ENCODE measurements around the gene KCNG2.

Gene KCNG2

GRCh38 chr18:79818036-79818435, 20.3 kb downstream of the KCNG2 start:
- Histone ChIP-seq H3K27ac (no peak overlapping the region), H3K27me3 (no peaks in the 10 kb centered on the region), H3K36me3 (no peaks in the 10 kb centered on the region), H3K4me3 (ENCODE audit: low read depth in 1 of 2, low read length in 1 of 2) (no peak overlapping the region), H3K9me3 (no peaks in the 10 kb centered on the region), H3K4me1 (ENCODE audit: control insufficient read depth in 1 of 2, insufficient read depth in 1 of 2, low read depth in 1 of 2, low read length in 1 of 2) (peaks cover 18 to 31% of the 10 kb centered on the region in 2 experiments)
- no peak for TF ChIP-seq CTCF (IDR thresholded peaks at IDR 0.05)

GRCh38 chr18:79818631-79819030, 20.9 kb downstream of the KCNG2 start:
- no peak overlapping the region for H3K4me3 ChIP-seq (ENCODE audit: low read depth in 1 of 2, low read length in 1 of 2)
- H3K27ac ChIP-seq: no peak overlapping the region
- TF ChIP-seq CTCF (IDR thresholded peaks at IDR 0.05): no peak
- H3K27me3 ChIP-seq: no peaks in the 10 kb centered on the region
- no peaks in the 10 kb centered on the region for H3K9me3 ChIP-seq
- H3K4me1 ChIP-seq (ENCODE audit: control insufficient read depth in 1 of 2, insufficient read depth in 1 of 2, low read depth in 1 of 2, low read length in 1 of 2): peaks cover 19 to 37% of the 10 kb centered on the region in 2 experiments
- H3K36me3 ChIP-seq: no peaks in the 10 kb centered on the region

- H3K27me3 ChIP-seq: no peaks in the 10 kb centered on the region
- no peak for TF ChIP-seq CTCF (IDR thresholded peaks at IDR 0.05)
- H3K9me3 ChIP-seq: no peaks in the 10 kb centered on the region
- peak overlapping the region; percentile 46 to 48 for H3K4me3 ChIP-seq (ENCODE audit: low read depth in 1 of 2, low read length in 1 of 2)
- H3K27ac ChIP-seq: peak overlapping the region; percentile 73
- H3K4me1 ChIP-seq (ENCODE audit: control insufficient read depth in 1 of 2, insufficient read depth in 1 of 2, low read depth in 1 of 2, low read length in 1 of 2): peaks cover 19 to 42% of the 10 kb centered on the region in 2 experiments
- no peaks in the 10 kb centered on the region for H3K36me3 ChIP-seq
Measured at GRCh38 chr18:79819064-79819967, 21.6 kb downstream of the KCNG2 start.

- no peak for TF ChIP-seq CTCF (IDR thresholded peaks at IDR 0.05)
- Histone ChIP-seq H3K27me3 (no peaks in the 10 kb centered on the region), H3K36me3 (no peaks in the 10 kb centered on the region), H3K27ac (peak overlapping the region; percentile 73), H3K9me3 (no peaks in the 10 kb centered on the region), H3K4me3 (ENCODE audit: low read depth in 1 of 2, low read length in 1 of 2) (peak overlapping the region; percentile 46 to 48), H3K4me1 (ENCODE audit: control insufficient read depth in 1 of 2, insufficient read depth in 1 of 2, low read depth in 1 of 2, low read length in 1 of 2) (peaks cover 19 to 42% of the 10 kb centered on the region in 2 experiments)
Measured at GRCh38 chr18:79819968-79820351, 22.2 kb downstream of the KCNG2 start.

- Histone ChIP-seq H3K4me3 (ENCODE audit: low read depth in 1 of 2, low read length in 1 of 2) (no peak overlapping the region), H3K27ac (peak overlapping the region; percentile 60), H3K4me1 (ENCODE audit: control insufficient read depth in 1 of 2, insufficient read depth in 1 of 2, low read depth in 1 of 2, low read length in 1 of 2) (peaks cover 19 to 55% of the 10 kb centered on the region in 2 experiments), H3K9me3 (no peaks in the 10 kb centered on the region), H3K27me3 (no peaks in the 10 kb centered on the region), H3K36me3 (no peaks in the 10 kb centered on the region)
- no peak for TF ChIP-seq CTCF (IDR thresholded peaks at IDR 0.05)
Measured at GRCh38 chr18:79823120-79823519, 25.4 kb downstream of the KCNG2 start.

Measured in neutrophil (primary cell).